Neutrophil (primary cell): ENCODE measurements around the gene STAB2.

Source experiments
- H3K27ac ChIP-seq: fragments of 200-600 bp; sonication (generic); 2 replicates; pipeline ENCODE4 v1.5.1; 2016; ENCODE audit warnings: mild to moderate bottlenecking, moderate library complexity
- H3K27me3 ChIP-seq: fragments of 200-600 bp; sonication (generic); 2 replicates; pipeline ENCODE4 v1.6.0; 2016; ENCODE audit warnings: mild to moderate bottlenecking
- H3K36me3 ChIP-seq: fragments of 200-600 bp; sonication (generic); 2 replicates; pipeline ENCODE4 v1.5.1; 2017
- H3K4me1 ChIP-seq, 2 experiments: fragments of 200-600 bp in 1 of 2; sonication (generic) in 1 of 2; 1 replicate in 1 of 2; 2 replicates in 1 of 2; pipeline versions ENCODE4 v1.5.1 to v1.6.1; 2013 to 2016; ENCODE audit warnings: low read depth in 1 of 2, low read length in 1 of 2, mild to moderate bottlenecking in 1 of 2, moderate library complexity in 1 of 2; ENCODE audit not compliant: control insufficient read depth in 1 of 2, insufficient read depth in 1 of 2
- H3K4me3 ChIP-seq, 2 experiments: fragments of 200-600 bp in 1 of 2; sonication (generic) in 1 of 2; 1 replicate in 1 of 2; 2 replicates in 1 of 2; pipeline ENCODE4 v1.5.1; 2013 to 2016; ENCODE audit warnings: low read depth in 1 of 2, low read length in 1 of 2, mild to moderate bottlenecking in 1 of 2, moderate library complexity in 1 of 2
- H3K9me3 ChIP-seq: fragments of 200-600 bp; sonication (generic); 2 replicates; pipeline ENCODE4 v1.5.1; 2016
- TF ChIP-seq, protein P1 (sequence below): fragments of 200-600 bp; sonication (generic); IDR thresholded peaks from 2 replicates; pipeline ENCODE4 v1.5.1; 2016; ENCODE audit warnings: antibody characterized with exemption

STAB2 gene

GRCh38 chr12:103735291-103735690 lies 148.2 kb downstream of the STAB2 start:
- no peaks in the 10 kb centered on the region for H3K4me1 ChIP-seq
- peaks cover 20% of the 10 kb centered on the region for H3K27me3 ChIP-seq
- no peak overlapping the region for H3K27ac ChIP-seq
- H3K9me3 ChIP-seq = no peaks in the 10 kb centered on the region
- no peak overlapping the region for H3K4me3 ChIP-seq
- no peaks in the 10 kb centered on the region for H3K36me3 ChIP-seq
- TF ChIP-seq, protein P1, sequence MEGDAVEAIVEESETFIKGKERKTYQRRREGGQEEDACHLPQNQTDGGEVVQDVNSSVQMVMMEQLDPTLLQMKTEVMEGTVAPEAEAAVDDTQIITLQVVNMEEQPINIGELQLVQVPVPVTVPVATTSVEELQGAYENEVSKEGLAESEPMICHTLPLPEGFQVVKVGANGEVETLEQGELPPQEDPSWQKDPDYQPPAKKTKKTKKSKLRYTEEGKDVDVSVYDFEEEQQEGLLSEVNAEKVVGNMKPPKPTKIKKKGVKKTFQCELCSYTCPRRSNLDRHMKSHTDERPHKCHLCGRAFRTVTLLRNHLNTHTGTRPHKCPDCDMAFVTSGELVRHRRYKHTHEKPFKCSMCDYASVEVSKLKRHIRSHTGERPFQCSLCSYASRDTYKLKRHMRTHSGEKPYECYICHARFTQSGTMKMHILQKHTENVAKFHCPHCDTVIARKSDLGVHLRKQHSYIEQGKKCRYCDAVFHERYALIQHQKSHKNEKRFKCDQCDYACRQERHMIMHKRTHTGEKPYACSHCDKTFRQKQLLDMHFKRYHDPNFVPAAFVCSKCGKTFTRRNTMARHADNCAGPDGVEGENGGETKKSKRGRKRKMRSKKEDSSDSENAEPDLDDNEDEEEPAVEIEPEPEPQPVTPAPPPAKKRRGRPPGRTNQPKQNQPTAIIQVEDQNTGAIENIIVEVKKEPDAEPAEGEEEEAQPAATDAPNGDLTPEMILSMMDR = no peak

- H3K4me1 ChIP-seq = no peaks in the 10 kb centered on the region
- no peaks in the 10 kb centered on the region for H3K9me3 ChIP-seq
- no peak overlapping the region for H3K27ac ChIP-seq
- no peak overlapping the region for H3K4me3 ChIP-seq
- H3K27me3 ChIP-seq = peaks cover 22% of the 10 kb centered on the region
- TF ChIP-seq, protein P1 = no peak
- H3K36me3 ChIP-seq = no peaks in the 10 kb centered on the region
These were observed 149.5 kb downstream of the STAB2 start for GRCh38 chr12:103736572-103736971.

- Histone ChIP-seq H3K4me1 (no peaks in the 10 kb centered on the region), H3K27me3 (peaks cover 22% of the 10 kb centered on the region), H3K4me3 (no peak overlapping the region), H3K36me3 (no peaks in the 10 kb centered on the region), H3K9me3 (no peaks in the 10 kb centered on the region), H3K27ac (no peak overlapping the region)
- TF ChIP-seq, protein P1 = no peak
These were observed 150.8 kb downstream of the STAB2 start for GRCh38 chr12:103737881-103738280.

- H3K4me3 ChIP-seq = no peak overlapping the region
- H3K9me3 ChIP-seq = no peaks in the 10 kb centered on the region
- no peaks in the 10 kb centered on the region for H3K4me1 ChIP-seq
- no peaks in the 10 kb centered on the region for H3K36me3 ChIP-seq
- peaks cover 3% of the 10 kb centered on the region for H3K27me3 ChIP-seq
- H3K27ac ChIP-seq = no peak overlapping the region
- TF ChIP-seq, protein P1 = no peak
These were observed 155.4 kb downstream of the STAB2 start for GRCh38 chr12:103742349-103742932.

GRCh38 chr12:103743788-103744187 lies 156.7 kb downstream of the STAB2 start:
- TF ChIP-seq, protein P1 = no peak
- no peak overlapping the region for H3K4me3 ChIP-seq
- no peaks in the 10 kb centered on the region for H3K4me1 ChIP-seq
- no peak overlapping the region for H3K27ac ChIP-seq
- peaks cover 3% of the 10 kb centered on the region for H3K27me3 ChIP-seq
- H3K36me3 ChIP-seq = no peaks in the 10 kb centered on the region
- no peaks in the 10 kb centered on the region for H3K9me3 ChIP-seq
